Dendritic cell treated with granulocyte-macrophage colony-stimulating factor and Interleukin-4, amounts not matched to agents 40 ng/mL and 50 ng/mL, for 4 days (primary cell): ENCODE measurements around the gene EML3.
"Not testable (repeated sequence)": the region's sequence is repeated elsewhere in the genome, so short reads cannot be mapped to it uniquely, and the experiment has no call there.

Source experiments
- H3K27ac Mint-ChIP-seq: one replicate; pipeline ENCODE4 v1.8.0; 2022; ENCODE audit warnings: mild to moderate bottlenecking, mixed read lengths
- H3K27me3 Mint-ChIP-seq: one replicate; pipeline ENCODE4 v1.8.0; 2022; ENCODE audit warnings: mild to moderate bottlenecking, mixed read lengths
- H3K36me3 Mint-ChIP-seq: one replicate; pipeline ENCODE4 v1.8.0; 2022; ENCODE audit warnings: low read depth, mixed read lengths
- H3K4me1 Mint-ChIP-seq: one replicate; pipeline ENCODE4 v1.8.0; 2022; ENCODE audit warnings: low read depth, mixed read lengths
- H3K4me3 Mint-ChIP-seq: one replicate; pipeline ENCODE4 v1.8.0; 2022; ENCODE audit warnings: mild to moderate bottlenecking, moderate library complexity, mixed read lengths
- H3K9me3 Mint-ChIP-seq: one replicate; pipeline ENCODE4 v1.8.0; 2022; ENCODE audit warnings: mixed read lengths
- intact Hi-C: fragments of 100-400 bp; cut with micrococcal nuclease; formaldehyde crosslinking; loops from one replicate; pipeline ENCODE4 v1.15.0; 2022

Gene EML3

DNA sequence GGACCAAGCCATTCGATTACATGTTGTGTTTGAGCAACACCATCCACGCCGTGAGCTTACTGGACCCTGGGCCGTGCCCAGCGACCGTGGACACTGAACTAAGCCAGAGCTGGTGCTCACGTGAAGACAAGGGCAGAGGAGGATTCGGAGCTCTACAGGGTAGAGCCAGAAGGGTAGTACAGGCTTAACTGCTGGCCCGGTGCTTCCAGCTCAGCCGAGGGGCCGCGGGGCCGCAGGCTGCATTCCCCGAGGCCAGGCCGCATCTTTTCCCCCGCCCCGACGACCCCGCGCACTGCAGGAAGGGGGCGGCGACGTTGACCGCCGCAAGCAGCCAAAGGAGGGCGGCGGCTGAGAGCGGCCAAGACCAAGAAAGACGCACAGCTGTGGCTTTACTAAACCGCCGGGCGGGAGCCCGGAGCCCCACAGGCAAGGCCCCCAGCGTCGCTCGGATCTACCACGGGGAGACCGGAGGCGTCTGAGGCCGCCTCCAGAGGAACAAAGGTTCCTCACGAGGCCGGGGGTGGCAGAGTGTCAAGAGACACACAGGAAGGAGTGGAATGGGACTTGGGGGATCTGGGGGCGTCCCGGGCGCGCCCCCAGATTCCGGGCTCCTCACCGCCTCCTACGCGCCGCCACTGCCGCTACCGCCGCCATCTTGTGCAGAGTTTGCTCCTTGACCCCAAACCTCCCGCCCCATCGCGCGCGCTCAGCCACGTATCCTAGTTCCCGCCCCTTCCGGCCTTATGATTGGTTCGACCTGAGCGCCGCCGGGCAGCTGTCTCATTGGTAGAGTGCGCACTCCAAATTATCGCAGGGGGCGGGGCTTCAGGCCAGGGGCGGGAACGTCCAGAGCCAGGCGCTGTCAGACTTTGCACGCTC is 33.6 kb upstream of the EML3 start, which contains the start of gene GANAB:
TSS of gene GANAB (minus strand) at position 668 of the 879 bp plus-strand sequence. CDS start at position 654, 14 bp downstream.
- peak within 1 kb of the TSS; percentile 93 for H3K27ac Mint-ChIP-seq
- H3K4me3 Mint-ChIP-seq, result peak within 1 kb of the TSS; percentile 95
- no peaks in the 10 kb centered on the region for H3K27me3 Mint-ChIP-seq
- peaks cover 39% of the 10 kb centered on the region for H3K4me1 Mint-ChIP-seq
- peaks cover 74% of the 10 kb centered on the region for H3K36me3 Mint-ChIP-seq
- intact Hi-C loops, result loop anchor here (1.0 kb wide), 1 partner anchor 45 kb away; the partner anchor contains the start of gene MTA2
- H3K9me3 Mint-ChIP-seq, result no peaks in the 10 kb centered on the region

DNA sequence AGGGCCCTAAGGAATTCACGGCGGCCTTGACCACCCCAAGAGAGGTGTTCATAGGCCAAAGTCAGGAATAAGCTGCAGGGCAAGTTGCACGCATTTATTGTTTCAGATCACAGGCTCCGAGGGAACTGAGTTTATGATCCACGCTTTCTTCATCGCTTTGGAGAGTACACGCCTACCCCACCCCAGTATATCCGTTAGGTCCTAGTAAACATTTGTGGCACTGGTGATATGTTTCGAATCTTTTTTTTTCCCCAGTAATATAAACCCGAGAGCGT is 33.0 kb upstream of the EML3 start:
- no peaks in the 10 kb centered on the region for H3K9me3 Mint-ChIP-seq
- peak overlapping the region; percentile 93 for H3K27ac Mint-ChIP-seq
- H3K36me3 Mint-ChIP-seq, result peaks cover 77% of the 10 kb centered on the region
- intact Hi-C loops, result no loop called here
- H3K27me3 Mint-ChIP-seq, result no peaks in the 10 kb centered on the region
- H3K4me3 Mint-ChIP-seq, result peak overlapping the region; percentile 95
- peaks cover 35% of the 10 kb centered on the region for H3K4me1 Mint-ChIP-seq

DNA sequence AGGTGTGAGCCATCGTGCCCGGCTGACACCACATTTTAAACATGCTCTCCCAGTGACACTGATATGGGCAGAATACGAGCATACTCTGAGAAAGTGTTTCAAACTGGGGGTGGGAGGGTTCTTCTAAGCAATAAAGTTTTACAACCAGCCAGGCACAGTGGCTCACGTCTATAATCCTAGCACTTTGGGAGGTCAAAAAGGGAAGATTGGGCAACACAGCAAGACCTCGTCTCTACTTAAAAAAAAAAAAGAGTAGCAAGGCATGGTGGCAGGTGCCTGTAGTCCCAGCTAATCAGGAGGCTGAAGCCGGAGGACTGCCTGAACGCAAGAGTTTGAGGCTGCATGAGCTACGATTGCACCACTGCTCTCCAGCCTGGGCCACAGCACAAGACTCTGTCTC is 31.6 kb upstream of the EML3 start:
- no peaks in the 10 kb centered on the region for H3K9me3 Mint-ChIP-seq
- peaks cover 40% of the 10 kb centered on the region for H3K4me1 Mint-ChIP-seq

DNA sequence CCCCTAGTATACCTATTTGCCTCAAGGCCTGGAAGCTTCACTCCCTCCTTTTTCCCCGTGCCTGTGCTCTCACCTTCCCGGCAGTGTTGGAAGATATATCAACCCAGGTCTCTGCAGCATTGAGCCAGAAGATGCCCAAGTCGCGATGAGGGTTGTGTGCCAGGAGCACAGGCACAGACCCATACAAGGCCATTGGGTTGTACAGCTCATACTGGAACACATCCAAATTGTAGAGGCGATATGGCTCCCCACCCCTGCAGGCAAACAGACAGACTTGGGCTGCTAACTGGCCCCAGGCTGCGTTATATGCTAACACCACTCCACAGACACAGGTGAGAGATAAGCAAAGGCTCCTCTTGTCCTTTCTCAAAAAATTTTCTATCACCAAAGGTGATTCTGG is 19.9 kb upstream of the EML3 start:
- Mint-ChIP-seq H3K36me3 (peaks cover 93% of the 10 kb centered on the region), H3K27me3 (no peaks in the 10 kb centered on the region), H3K4me3 (no peak overlapping the region), H3K4me1 (peaks cover 10% of the 10 kb centered on the region), H3K9me3 (no peaks in the 10 kb centered on the region), H3K27ac (peak overlapping the region; percentile 11)
- intact Hi-C loops, result no loop called here

More for the DNA sequence above, 31.6 kb upstream of the EML3 start:
- no peak overlapping the region for H3K27ac Mint-ChIP-seq
- H3K4me3 Mint-ChIP-seq, result no peak overlapping the region
- H3K27me3 Mint-ChIP-seq, result no peaks in the 10 kb centered on the region
- H3K36me3 Mint-ChIP-seq, result peaks cover 75% of the 10 kb centered on the region
- intact Hi-C loops, result no loop called here

DNA sequence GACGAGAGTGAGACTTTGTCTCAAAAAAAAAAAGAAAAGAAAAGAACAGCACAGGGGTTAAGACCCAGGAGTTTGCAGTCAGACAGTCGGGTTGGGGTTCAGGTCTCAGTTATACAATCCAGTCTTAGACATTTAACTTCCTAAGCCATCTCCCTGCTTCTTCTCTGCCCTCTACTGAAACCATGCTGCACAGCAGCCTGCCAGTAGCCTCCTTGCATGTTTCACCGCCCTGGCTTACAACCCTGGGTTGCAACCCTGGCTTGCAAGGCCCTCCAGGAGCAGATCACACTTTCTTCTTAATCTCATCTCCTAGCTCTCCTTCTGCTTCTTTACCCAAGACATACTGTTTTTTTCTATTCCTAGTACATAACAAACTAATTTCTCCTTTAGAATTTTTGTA is 15.1 kb upstream of the EML3 start:
- intact Hi-C loops, result no loop called here
- H3K27ac Mint-ChIP-seq, result no peak overlapping the region
- no peak overlapping the region for H3K4me3 Mint-ChIP-seq
- peaks cover 90% of the 10 kb centered on the region for H3K36me3 Mint-ChIP-seq
- H3K9me3 Mint-ChIP-seq, result no peaks in the 10 kb centered on the region
- H3K27me3 Mint-ChIP-seq, result no peaks in the 10 kb centered on the region
- no peaks in the 10 kb centered on the region for H3K4me1 Mint-ChIP-seq

DNA sequence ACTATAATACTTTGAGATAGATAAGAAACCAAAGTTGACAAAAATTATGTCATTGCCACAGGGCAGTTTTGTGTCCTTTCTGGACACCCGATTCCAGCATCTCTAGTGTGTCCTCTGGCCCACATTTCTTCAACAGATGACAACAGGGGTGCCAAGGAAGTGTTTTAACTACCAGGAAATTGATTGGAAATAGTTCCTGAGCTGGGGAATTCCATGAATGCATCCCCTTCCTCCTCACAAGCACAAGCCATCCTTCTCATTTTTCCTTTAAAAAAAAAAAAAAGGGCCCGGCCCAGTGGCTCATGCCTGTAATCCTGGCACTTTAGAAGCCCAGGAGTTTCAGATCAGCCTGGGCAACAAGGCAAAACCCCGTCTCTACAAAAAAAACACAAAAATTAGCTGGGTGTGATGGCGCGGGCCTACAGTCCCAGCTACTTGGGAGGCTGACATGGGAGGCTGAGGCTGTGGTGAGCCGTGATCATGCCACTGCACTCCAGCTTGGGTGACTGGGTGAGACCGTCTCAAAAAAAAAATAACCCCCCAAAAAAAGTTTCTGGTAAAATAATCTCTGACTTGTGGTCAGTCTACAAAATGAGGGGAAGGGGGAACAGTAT is 10.0 kb upstream of the EML3 start:
- Mint-ChIP-seq H3K4me3 (peak overlapping the region; percentile 98), H3K4me1 (peaks cover 27% of the 10 kb centered on the region), H3K9me3 (no peaks in the 10 kb centered on the region), H3K36me3 (peaks cover 56% of the 10 kb centered on the region), H3K27me3 (no peaks in the 10 kb centered on the region), H3K27ac (peak overlapping the region; percentile 94)
- intact Hi-C loops, result no loop called here

DNA sequence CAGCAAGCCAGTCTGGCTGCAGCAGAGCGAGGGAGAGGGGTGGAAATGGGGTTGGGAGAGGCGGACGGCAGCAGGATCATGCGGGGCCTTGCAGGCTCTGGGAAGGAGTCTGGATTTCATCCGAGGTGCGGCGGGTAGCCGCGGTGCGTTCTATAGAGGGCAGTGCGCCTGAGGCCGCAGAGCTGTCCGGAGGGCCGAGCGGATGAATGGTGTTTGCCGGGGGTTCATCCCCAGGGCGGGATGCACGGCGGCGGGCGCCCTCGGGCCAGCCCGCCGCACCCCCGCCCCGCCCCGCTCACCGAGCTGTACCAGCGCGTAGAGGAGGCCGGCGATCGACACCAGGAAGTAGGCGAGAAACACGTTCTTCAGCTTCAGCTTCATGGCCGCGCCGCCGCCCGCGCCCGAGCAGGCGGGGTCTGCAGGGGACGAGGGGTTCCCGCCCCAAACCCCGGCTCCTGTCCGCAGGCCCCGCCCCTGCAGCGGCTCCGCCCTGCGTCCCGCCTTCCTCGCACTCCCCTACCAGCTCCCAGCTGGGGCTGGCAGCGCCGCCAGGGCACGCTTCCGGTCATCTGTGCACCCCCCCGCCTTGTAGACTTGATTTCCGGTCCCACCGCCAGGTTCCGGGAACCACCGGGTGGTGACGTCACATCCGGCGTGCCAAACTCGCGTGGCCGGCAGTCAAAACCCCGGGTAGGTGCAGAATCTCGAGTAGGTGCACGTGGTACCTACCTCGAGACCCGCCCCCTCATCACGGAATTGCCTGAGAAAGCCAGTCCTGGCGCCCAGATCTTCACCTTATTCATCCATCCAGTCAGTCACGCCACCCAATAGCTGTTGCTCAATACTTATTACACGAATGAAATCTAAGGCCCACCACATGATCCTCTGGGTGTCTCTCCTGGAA is 9.2 kb upstream of the EML3 start, which contains the start of gene B3GAT3:
TSS of gene B3GAT3 (minus strand) at position 420 of the 904 bp plus-strand sequence. CDS start at position 381, 39 bp downstream.
- Mint-ChIP-seq H3K4me1 (peaks cover 27% of the 10 kb centered on the region), H3K9me3 (no peaks in the 10 kb centered on the region), H3K27ac (peak within 1 kb of the TSS; percentile 94), H3K36me3 (peaks cover 56% of the 10 kb centered on the region), H3K27me3 (no peaks in the 10 kb centered on the region), H3K4me3 (peak within 1 kb of the TSS; percentile 98)
- intact Hi-C loops, result no loop called here

DNA sequence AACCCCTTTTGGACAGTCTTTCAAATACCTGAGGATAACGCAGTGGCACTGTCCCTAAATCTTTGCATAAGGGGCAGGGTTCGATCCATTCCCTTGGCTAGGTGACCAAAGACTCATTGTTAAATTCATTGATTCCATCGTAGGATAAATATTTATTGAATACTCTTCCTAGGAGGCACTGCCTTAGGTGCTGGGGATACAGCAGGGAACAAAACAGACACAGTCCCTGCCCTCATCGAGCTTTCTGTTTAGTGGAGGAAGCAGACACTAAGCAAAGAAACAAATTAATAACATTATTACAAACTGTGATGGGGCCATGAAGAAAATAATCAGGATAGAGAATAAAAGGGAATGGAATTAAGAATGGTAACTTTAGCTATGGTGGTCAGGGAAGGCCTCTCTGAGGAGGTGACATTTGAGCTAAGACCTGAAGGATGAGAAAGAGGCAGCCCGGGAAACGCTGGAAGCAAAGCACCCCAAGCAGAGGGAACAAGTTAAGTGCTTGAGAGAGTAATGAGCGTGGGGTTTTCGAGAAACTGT is 8.5 kb upstream of the EML3 start:
- Mint-ChIP-seq H3K27me3 (no peaks in the 10 kb centered on the region), H3K4me3 (peak overlapping the region; percentile 98), H3K27ac (peak overlapping the region; percentile 94), H3K36me3 (peaks cover 56% of the 10 kb centered on the region), H3K9me3 (no peaks in the 10 kb centered on the region), H3K4me1 (peaks cover 27% of the 10 kb centered on the region)
- intact Hi-C loops, result no loop called here

DNA sequence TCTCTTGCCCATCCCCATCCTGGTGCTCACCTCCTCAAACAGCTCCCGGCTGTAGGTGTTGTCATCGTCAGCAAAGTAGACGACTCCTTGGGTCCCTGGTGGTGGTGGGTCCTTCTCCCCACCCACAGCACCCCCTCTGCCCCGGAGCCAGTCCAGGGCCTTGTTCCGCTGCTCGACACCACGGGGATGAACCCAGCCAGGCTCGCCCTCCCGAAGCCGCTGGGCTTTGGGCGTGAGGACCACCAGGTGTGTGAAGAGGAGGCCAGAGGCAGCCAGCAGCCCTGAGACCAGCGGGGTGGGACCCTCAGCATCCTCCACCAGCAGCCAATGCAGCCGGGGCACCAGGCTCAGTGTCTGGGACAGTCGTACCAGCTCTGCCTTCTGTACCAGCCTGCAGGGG is 4.4 kb upstream of the EML3 start:
- Mint-ChIP-seq H3K36me3 (peaks cover 57% of the 10 kb centered on the region), H3K4me1 (peaks cover 37% of the 10 kb centered on the region), H3K27ac (peak overlapping the region; percentile 34)
- H3K27me3 Mint-ChIP-seq, H3K4me3 Mint-ChIP-seq, intact Hi-C loops, H3K9me3 Mint-ChIP-seq: not testable (repeated sequence)

DNA sequence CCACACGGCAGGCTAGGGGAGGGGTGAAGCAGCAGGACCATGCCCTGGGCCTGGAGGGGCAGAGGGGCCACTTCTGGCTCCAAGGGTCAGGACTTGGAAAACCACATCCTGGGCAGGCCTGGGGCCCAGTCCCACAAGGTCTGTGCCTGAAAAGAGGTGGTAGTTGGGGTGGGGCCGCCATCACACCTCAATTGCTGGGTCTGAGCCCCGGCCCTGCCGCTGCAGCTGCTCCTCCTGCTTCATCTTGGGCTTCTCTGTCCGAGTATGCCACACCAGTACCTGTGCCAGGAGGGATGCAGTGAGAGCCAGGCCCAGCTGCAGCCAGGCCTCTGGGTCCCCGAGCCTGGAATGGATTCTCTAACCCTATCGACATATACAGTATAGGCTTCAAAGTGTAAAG is 2.9 kb upstream of the EML3 start:
- Mint-ChIP-seq H3K27me3 (no peaks in the 10 kb centered on the region), H3K9me3 (no peaks in the 10 kb centered on the region), H3K27ac (peak overlapping the region; percentile 73), H3K4me3 (no peak overlapping the region), H3K4me1 (peaks cover 40% of the 10 kb centered on the region), H3K36me3 (peaks cover 60% of the 10 kb centered on the region)
- intact Hi-C loops, result no loop called here

DNA sequence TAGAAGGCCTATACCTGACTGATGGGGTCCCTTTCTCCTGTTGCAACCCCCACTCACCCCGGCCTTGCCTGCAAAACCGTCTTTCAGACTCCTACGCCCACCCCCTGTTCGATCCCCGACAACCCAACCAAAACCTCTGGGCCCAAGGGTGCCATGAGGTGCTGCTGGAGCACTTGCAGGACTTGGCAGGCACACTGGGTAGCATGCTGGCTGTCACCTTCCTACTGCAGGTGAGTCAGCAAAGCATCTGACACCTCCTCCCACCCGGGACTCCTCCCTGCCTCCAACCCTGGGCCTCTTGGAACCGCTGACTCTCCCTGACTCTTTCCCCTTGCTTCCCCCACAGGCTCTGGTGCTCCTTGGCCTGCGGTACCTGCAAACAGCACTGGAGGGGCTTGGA is 1.7 kb upstream of the EML3 start:
- H3K4me3 Mint-ChIP-seq, result no peak overlapping the region
- H3K4me1 Mint-ChIP-seq, result peaks cover 46% of the 10 kb centered on the region
- H3K36me3 Mint-ChIP-seq, result peaks cover 72% of the 10 kb centered on the region
- H3K27me3 Mint-ChIP-seq, result no peaks in the 10 kb centered on the region
- intact Hi-C loops, result no loop called here
- H3K27ac Mint-ChIP-seq, result peak overlapping the region; percentile 73
- no peaks in the 10 kb centered on the region for H3K9me3 Mint-ChIP-seq

DNA sequence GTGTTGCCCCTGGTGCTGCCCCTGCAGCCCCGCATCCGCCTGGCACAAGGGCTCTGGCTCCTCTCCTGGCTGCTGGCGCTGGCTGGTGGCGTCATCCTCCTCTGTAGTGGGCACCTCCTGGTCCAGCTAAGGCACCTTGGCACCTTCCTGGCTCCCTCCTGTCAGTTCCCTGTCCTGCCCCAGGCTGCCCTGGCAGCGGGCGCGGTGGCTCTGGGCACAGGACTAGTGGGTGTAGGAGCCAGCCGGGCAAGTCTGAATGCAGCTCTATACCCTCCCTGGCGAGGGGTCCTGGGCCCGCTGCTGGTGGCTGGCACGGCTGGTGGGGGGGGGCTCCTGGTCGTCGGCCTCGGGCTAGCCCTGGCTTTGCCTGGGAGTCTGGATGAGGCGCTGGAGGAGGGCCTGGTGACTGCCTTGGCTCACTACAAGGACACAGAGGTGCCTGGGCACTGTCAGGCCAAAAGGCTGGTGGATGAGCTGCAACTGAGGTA is 760 bp upstream of the EML3 start:
- Mint-ChIP-seq H3K36me3 (peaks cover 74% of the 10 kb centered on the region), H3K27ac (peak overlapping the region; percentile 73), H3K4me1 (peaks cover 49% of the 10 kb centered on the region), H3K27me3 (no peaks in the 10 kb centered on the region), H3K9me3 (no peaks in the 10 kb centered on the region), H3K4me3 (peak overlapping the region; percentile 4)
- intact Hi-C loops, result no loop called here

DNA sequence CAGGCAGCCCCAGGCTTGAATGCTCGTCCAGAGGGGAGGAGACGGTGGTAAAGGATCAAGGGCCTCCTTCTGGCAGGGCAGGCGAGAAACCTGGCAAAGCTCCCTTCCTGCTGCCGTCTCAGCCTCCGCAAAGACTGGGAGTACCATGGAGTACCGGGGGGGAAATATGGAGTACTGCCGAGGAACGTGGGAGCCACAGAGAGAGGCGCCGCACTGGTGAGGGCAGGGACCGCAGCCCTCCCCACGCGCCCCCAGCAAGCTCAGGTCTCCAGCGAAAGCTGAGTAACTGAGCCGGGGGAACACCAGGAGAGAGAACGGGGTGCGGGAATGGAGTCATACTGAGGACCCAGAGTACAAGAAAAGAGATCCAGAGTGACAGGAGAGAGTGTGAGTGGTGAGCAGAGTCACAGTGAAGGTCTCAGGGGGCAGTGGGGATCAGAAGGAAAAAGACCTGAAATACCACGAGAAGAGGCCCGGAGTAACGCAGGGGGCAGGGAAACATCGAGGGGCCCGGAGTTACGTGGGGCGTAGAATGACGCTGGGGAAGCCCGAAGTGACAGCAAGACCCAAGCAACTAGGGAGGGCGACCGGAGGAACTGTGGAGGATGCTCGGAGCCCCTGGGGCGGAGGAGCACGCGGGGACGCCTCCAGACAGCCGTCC is 740 bp downstream of the EML3 start:
- Mint-ChIP-seq H3K4me3 (peak overlapping the region; percentile 100), H3K36me3 (peaks cover 79% of the 10 kb centered on the region), H3K27me3 (no peaks in the 10 kb centered on the region), H3K27ac (peak overlapping the region; percentile 91), H3K9me3 (no peaks in the 10 kb centered on the region), H3K4me1 (peaks cover 60% of the 10 kb centered on the region)
- intact Hi-C loops, result no loop called here
